ENCODE measurements around the gene IL31RA.

- no peak for TF ChIP-seq CTCF (conservative IDR thresholded peaks at IDR 0.05 in 1 of 2, IDR thresholded peaks at IDR 0.05 in 1 of 2; ENCODE audit: extremely low read depth in 1 of 2, insufficient read depth in 1 of 2, low read depth in 1 of 2, low read length in 2 of 2)
- TF ChIP-seq EZH2 (IDR thresholded peaks at IDR 0.05; ENCODE audit: borderline replicate concordance, low read length) = no peak
Measured at GRCh38 chr5:55841976-55842375, 9.2 kb upstream of the IL31RA start.

All from mammary epithelial cell (primary cell).